H1 (cell line): ENCODE data around the gene TCF7L2. TPM values are rescaled to one million over a fixed set of nuclear protein-coding genes. Genes with fewer than 3 reads are reported as not detected.

Experiments used
- CTCF ChIA-PET: fragments of 300-600 bp; sonication (Branson Sonifier 250); formaldehyde crosslinking; loops from one replicate; lab custom pipeline; 2021; ENCODE audit not compliant: partially characterized antibody; lab: Charles Lee
- POLR2A ChIA-PET: fragments of 300-600 bp; sonication (Branson Sonifier 250); formaldehyde crosslinking; loops from one replicate; lab custom pipeline; 2021; ENCODE audit warnings: inconsistent platforms; ENCODE audit not compliant: partially characterized antibody; lab: Charles Lee
- DNase-seq, 2 experiments: peaks; one replicate each; pipeline versions ENCODE4 v3.0.0 to v3.0.0-alpha.2; 2010 to 2022; ENCODE audit warnings: low spot score in 2 of 2, low read depth in 1 of 2, mixed read lengths in 1 of 2
- FAIRE-seq: peaks from 2 replicates; lab custom pipeline; 2011; peaks lifted over from hg19 to GRCh38; lab: Jason Lieb, UNC
- H2AFZ ChIP-seq: 2 replicates; pipeline ENCODE4 v1.8.1; 2012; ENCODE audit warnings: low read length, inconsistent platforms
- H2AK5ac ChIP-seq: 2 replicates; pipeline ENCODE4 v1.6.1; 2013; ENCODE audit warnings: low read depth, low read length
- H2BK120ac ChIP-seq: replicated peaks from 2 replicates; pipeline ENCODE3; 2013; ENCODE audit warnings: low read depth, low read length, inconsistent platforms
- H2BK12ac ChIP-seq: 2 replicates; pipeline ENCODE4 v1.6.1; 2013; ENCODE audit warnings: low read depth, low read length
- H2BK15ac ChIP-seq: 2 replicates; pipeline ENCODE4 v1.6.1; 2013; ENCODE audit warnings: low read length
- H2BK20ac ChIP-seq: 2 replicates; pipeline ENCODE4 v1.6.1; 2013; ENCODE audit warnings: low read length
- H2BK5ac ChIP-seq: 2 replicates; pipeline ENCODE4 v1.6.1; 2013; ENCODE audit warnings: low read depth, low read length
- H3K14ac ChIP-seq: 2 replicates; pipeline ENCODE4 v1.6.1; 2013; ENCODE audit warnings: inconsistent platforms; ENCODE audit not compliant: insufficient read length
- H3K18ac ChIP-seq: 2 replicates; pipeline ENCODE4 v1.6.1; 2013; ENCODE audit warnings: low read length; ENCODE audit errors: extremely low read depth
- H3K23ac ChIP-seq: 2 replicates; pipeline ENCODE4 v1.6.1; 2013; ENCODE audit warnings: inconsistent platforms; ENCODE audit not compliant: insufficient read length
- H3K23me2 ChIP-seq: 2 replicates; pipeline ENCODE4 v1.6.1; 2013; ENCODE audit warnings: low read depth, low read length
- H3K27ac ChIP-seq: 2 replicates; pipeline ENCODE4 v1.6.1; 2011; ENCODE audit warnings: low read depth, low read length, inconsistent platforms
- H3K27me3 ChIP-seq, 4 experiments: replicated peaks in 1 of 4; 1 replicate in 1 of 4; 2 replicates in 3 of 4; pipeline versions ENCODE4 v1.6.1 to v1.8.1; 2011 to 2013; ENCODE audit warnings: low read length in 3 of 4, mild to moderate bottlenecking in 3 of 4, inconsistent platforms in 2 of 4, mixed read lengths in 2 of 4, moderate library complexity in 1 of 4; ENCODE audit not compliant: control insufficient read depth in 3 of 4, insufficient read depth in 3 of 4; ENCODE audit errors: extremely low read depth in 1 of 4
- H3K36me3 ChIP-seq, 4 experiments: 2 replicates each; pipeline versions ENCODE4 v1.6.1 to v1.8.1; 2011 to 2013; ENCODE audit warnings: mild to moderate bottlenecking in 4 of 4, low read length in 3 of 4, moderate library complexity in 2 of 4, control low read depth in 1 of 4, inconsistent platforms in 1 of 4; ENCODE audit not compliant: insufficient read depth in 4 of 4, control insufficient read depth in 2 of 4
- H3K4ac ChIP-seq: replicated peaks from 2 replicates; pipeline ENCODE3; 2013; ENCODE audit warnings: low read length, low read depth, mixed read lengths, inconsistent platforms; ENCODE audit not compliant: insufficient read length
- H3K4me1 ChIP-seq, 4 experiments: replicated peaks in 1 of 4; 1 replicate in 1 of 4; 2 replicates in 3 of 4; pipeline versions ENCODE4 v1.6.1 to v1.8.1; 2011 to 2013; ENCODE audit warnings: low read length in 3 of 4, inconsistent platforms in 2 of 4, mixed read lengths in 1 of 4; ENCODE audit not compliant: insufficient read depth in 4 of 4, control insufficient read depth in 3 of 4
- H3K4me2 ChIP-seq, 2 experiments: 2 replicates each; pipeline versions ENCODE4 v1.6.1 to v1.8.1; 2011 to 2013; ENCODE audit warnings: low read depth in 2 of 2, low read length in 2 of 2, control low read depth in 1 of 2, inconsistent platforms in 1 of 2, mild to moderate bottlenecking in 1 of 2; ENCODE audit not compliant: insufficient read depth in 1 of 2
- H3K4me3 ChIP-seq, 4 experiments: fragments of 200-600, 300-600 bp in 1 of 4; sonication (generic), shearing (Covaris generic), sonication (Bioruptor Twin) in 1 of 4; 2 replicates each; pipeline versions ENCODE4 v1.5.1 to v1.8.1; 2011 to 2016; ENCODE audit warnings: low read length in 4 of 4, low read depth in 3 of 4, control low read depth in 2 of 4, inconsistent platforms in 2 of 4, mild to moderate bottlenecking in 2 of 4, mixed read lengths in 1 of 4, moderate library complexity in 1 of 4; ENCODE audit not compliant: insufficient read depth in 2 of 4; ENCODE audit errors: extremely low read depth in 1 of 4
- H3K56ac ChIP-seq: replicated peaks from 2 replicates; pipeline ENCODE3; 2013; ENCODE audit warnings: low read depth, mild to moderate bottlenecking, mixed read lengths, low read length, inconsistent platforms; ENCODE audit not compliant: insufficient read length
- H3K79me1 ChIP-seq: 2 replicates; pipeline ENCODE4 v1.6.1; 2013; ENCODE audit warnings: low read depth, low read length, control low read depth
- H3K79me2 ChIP-seq, 2 experiments: 2 replicates each; pipeline versions ENCODE4 v1.6.1 to v1.8.1; 2012 to 2013; ENCODE audit warnings: low read length in 2 of 2, mild to moderate bottlenecking in 2 of 2, inconsistent platforms in 1 of 2; ENCODE audit not compliant: insufficient read depth in 2 of 2, control insufficient read depth in 1 of 2
- H3K9ac ChIP-seq, 4 experiments: replicated peaks in 1 of 4; 1 replicate in 1 of 4; 2 replicates in 3 of 4; pipeline versions ENCODE4 v1.6.1 to v1.8.1; 2011 to 2013; ENCODE audit warnings: low read depth in 3 of 4, low read length in 3 of 4, control low read depth in 2 of 4, mild to moderate bottlenecking in 2 of 4, moderate library complexity in 2 of 4, inconsistent platforms in 1 of 4; ENCODE audit errors: extremely low read depth in 1 of 4
- H3K9me3 ChIP-seq, 2 experiments: 2 replicates each; pipeline versions ENCODE4 v1.6.1 to v1.8.1; 2012 to 2013; ENCODE audit warnings: mild to moderate bottlenecking in 2 of 2, moderate library complexity in 2 of 2, control low read depth in 1 of 2, inconsistent platforms in 1 of 2, low read depth in 1 of 2, low read length in 1 of 2, mixed read lengths in 1 of 2; ENCODE audit not compliant: insufficient read depth in 2 of 2
- H4K20me1 ChIP-seq, 2 experiments: replicated peaks in 1 of 2; 2 replicates each; pipeline versions ENCODE3 to v1.8.1; 2011 to 2013; ENCODE audit warnings: inconsistent platforms in 2 of 2, low read length in 2 of 2, mild to moderate bottlenecking in 1 of 2; ENCODE audit not compliant: insufficient read depth in 2 of 2, control insufficient read depth in 1 of 2
- H4K5ac ChIP-seq: 2 replicates; pipeline ENCODE4 v1.6.1; 2013; ENCODE audit warnings: low read length, low read depth, mixed read lengths, inconsistent platforms; ENCODE audit not compliant: insufficient read length
- H4K8ac ChIP-seq: 2 replicates; pipeline ENCODE4 v1.8.0; 2013; ENCODE audit warnings: mild to moderate bottlenecking, moderate library complexity, low read length, inconsistent platforms; ENCODE audit not compliant: insufficient read depth; ENCODE audit errors: extremely low read depth
- H4K91ac ChIP-seq: replicated peaks from 2 replicates; pipeline ENCODE3; 2013; ENCODE audit warnings: low read length, mixed read lengths, inconsistent platforms; ENCODE audit not compliant: insufficient read length
- ATF2 ChIP-seq: IDR thresholded peaks from 2 replicates; pipeline ENCODE4 v1.6.1; 2012; ENCODE audit warnings: low read length, inconsistent platforms
- BRCA1 ChIP-seq: IDR thresholded peaks from 2 replicates; pipeline ENCODE4 v1.6.1; 2012; ENCODE audit warnings: low read depth, low read length, improper control_type of control experiment
- EGR1 ChIP-seq: IDR thresholded peaks from 2 replicates; pipeline ENCODE4 v1.6.1; 2011; ENCODE audit warnings: low read depth, low read length, borderline replicate concordance
- GABPA ChIP-seq: IDR thresholded peaks from 2 replicates; pipeline ENCODE4 v1.6.1; 2011; ENCODE audit warnings: mild to moderate bottlenecking, low read length, moderate library complexity, borderline replicate concordance; ENCODE audit not compliant: insufficient read depth
- POLR2A ChIP-seq, 2 experiments: IDR thresholded peaks; 1 replicate in 1 of 2; 2 replicates in 1 of 2; pipeline ENCODE4 v1.6.1; 2011; ENCODE audit warnings: low read depth in 2 of 2, low read length in 2 of 2, mild to moderate bottlenecking in 2 of 2; ENCODE audit errors: control extremely low read depth in 1 of 2
- SP4 ChIP-seq: IDR thresholded peaks from 2 replicates; pipeline ENCODE4 v1.6.1; 2012; ENCODE audit warnings: low read length, inconsistent platforms
- TBP ChIP-seq: IDR thresholded peaks from 2 replicates; pipeline ENCODE4 v1.6.1; 2011; ENCODE audit warnings: low read depth, low read length, improper control_type of control experiment
- TCF12 ChIP-seq: IDR thresholded peaks from 2 replicates; pipeline ENCODE4 v1.6.1; 2011; ENCODE audit warnings: low read depth, mild to moderate bottlenecking, low read length
- USF2 ChIP-seq: IDR thresholded peaks from 2 replicates; pipeline ENCODE4 v1.6.1; 2011; ENCODE audit warnings: low read length, improper control_type of control experiment
- WGBS, 2 experiments: shearing (Covaris generic) in 1 of 2; methylation state at CpG; one replicate each; pipeline versions ENCODE4 v1.1.6 to v1.1.7; 2013 to 2015; ENCODE audit warnings: low lambda C conversion rate in 2 of 2, mixed read lengths in 2 of 2, inconsistent platforms in 1 of 2, low coverage in 1 of 2, missing lambda C conversion rate in 1 of 2; ENCODE audit not compliant: insufficient replicate concordance in 2 of 2, insufficient coverage in 1 of 2, insufficient read length in 1 of 2; ENCODE audit errors: extremely low coverage in 1 of 2, missing lambda C conversion rate in 1 of 2; 5-methylcytosine and 5-hydroxymethylcytosine counted together
- polyA plus RNA-seq, 7 experiments: library from polyadenylated mRNA; depleted of rRNA in 3 of 7; stranded (reverse) in 5 of 7; unstranded in 2 of 7; fragments of >200 nt in 5 of 7; fragments of 200-250 nt in 2 of 7; gene quantifications; 1 replicate in 5 of 7; 2 replicates in 1 of 7; 4 replicates in 1 of 7; pipeline versions ENCODE4 v1.2.1 to v1.2.3, GENCODE V29; 2011 to 2013; ENCODE audit warnings: missing spikeins in 2 of 7, mixed read lengths in 2 of 7
- total RNA-seq: library from RNA; stranded (reverse); fragmentation: NEBNext Ultra II Directional; extraction: Animal tissue kit (Norgen Biotek cat#: 25700); gene quantifications from 2 replicates; pipeline ENCODE4 v1.2.1, GENCODE V29; 2021

TCF7L2 gene
- total and polyA plus RNA-seq, 2 of the 8 experiments (the other 6 are each of a cell fraction or from before 2014, with no cell fraction given): 33.9 to 67.3 TPM

- Histone ChIP-seq H2BK20ac (no peak overlapping the region), H3K14ac (no peak overlapping the region), H3K9me3 (no peaks in the 10 kb centered on the region), H4K5ac (no peak overlapping the region), H4K91ac (no peak overlapping the region), H3K4me3 (peak overlapping the region; percentile 12 to 59 (median 32); a peak in 6 of 8 replicates), H2BK120ac (no peak overlapping the region), H3K18ac (no peak overlapping the region), H4K20me1 (peaks cover 6 to 21% of the 10 kb centered on the region in 2 experiments), H3K4ac (no peak overlapping the region), H4K8ac (peak overlapping the region; percentile 0; the same call in 1 of the 2 replicates), H2AFZ (no peak overlapping the region), H3K36me3 (no peaks in the 10 kb centered on the region), H3K27ac (no peak overlapping the region), H3K56ac (no peak overlapping the region), H3K23me2 (peaks cover 6% of the 10 kb centered on the region), H2BK15ac (no peak overlapping the region), H3K79me2 (peaks cover under 1 to 94% of the 10 kb centered on the region in 2 experiments), H3K27me3 (no peaks in the 10 kb centered on the region), H3K23ac (no peak overlapping the region), H2BK12ac (no peak overlapping the region), H3K9ac (no peak overlapping the region), H3K79me1 (peaks cover 5% of the 10 kb centered on the region; the same call in 1 of the 2 replicates), H3K4me1 (peaks cover 23 to 31% (median 25%) of the 10 kb centered on the region in 4 experiments), H3K4me2 (peak overlapping the region; percentile 64), H2BK5ac (no peak overlapping the region), H2AK5ac (no peak overlapping the region)
- ChIA-PET CTCF (interaction anchor here (0.6 to 2.0 kb wide), 28 partner anchors 8 to 1000 kb away, joined by 3 to 5 read pairs (median 3); no protein-coding TSS in a partner anchor), POLR2A (no interaction called here)
- no peak for FAIRE-seq
- 6% methylated on average over 52 of the region's 53 CpGs; no CpG with 5 or more reads in 1 of the 2 experiments for WGBS, 2 experiments
- DNase-seq: peak in 1 of 2 experiments; percentile 71
- TF ChIP-seq TBP (no peak; the same call in 1 of the 2 replicates), BRCA1 (no peak), USF2 (no peak), GABPA (peak; percentile 34; the same call in 1 of the 2 replicates), TCF12 (0 out of 2 replicates have a peak, but pooled peaks have one; percentile 50), POLR2A (IDR thresholded peaks at IDR 0.05; ENCODE audit: control extremely low read depth in 1 of 2, low read depth in 2 of 2, low read length in 2 of 2) (no peak), EGR1 (no peak; the same call in 1 of the 2 replicates), SP4 (no peak), ATF2 (no peak)
These were observed 176.5 kb downstream of the TCF7L2 start for GRCh38 chr10:113126229-113127201.
